Activated T-helper 1 cell treated with Interleukin-2 at 50 U/mL for 16 hours (primary cell): ENCODE measurements around the gene RABGAP1L.
"Not testable (repeated sequence)": the region's sequence is repeated elsewhere in the genome, so short reads cannot be mapped to it uniquely, and the experiment has no call there.

Experiments
- DNase-seq: peaks from one replicate; pipeline ENCODE4 v3.0.0-alpha.2; 2020; ENCODE audit warnings: low read depth

RABGAP1L gene

DNA sequence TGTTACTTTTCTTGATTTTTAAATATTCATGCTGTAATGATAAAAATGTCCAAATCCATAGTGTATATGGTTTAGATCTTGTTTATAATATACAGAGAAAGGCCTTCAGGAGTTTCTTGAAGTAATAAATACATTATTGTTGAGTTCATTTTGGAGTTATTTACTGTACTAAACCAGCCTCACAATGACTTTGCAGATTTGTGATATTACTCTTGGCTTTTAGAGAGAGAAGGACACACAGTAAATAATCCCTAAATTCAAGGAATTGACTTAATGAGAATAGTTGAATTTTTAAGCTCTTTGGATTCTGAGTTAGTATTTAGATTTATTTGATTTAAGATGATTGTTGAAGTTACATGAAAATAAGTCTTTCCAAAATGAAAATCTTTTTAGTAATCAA, 38.9 kb downstream of the RABGAP1L start:
- DNase-seq, result no peak

DNA sequence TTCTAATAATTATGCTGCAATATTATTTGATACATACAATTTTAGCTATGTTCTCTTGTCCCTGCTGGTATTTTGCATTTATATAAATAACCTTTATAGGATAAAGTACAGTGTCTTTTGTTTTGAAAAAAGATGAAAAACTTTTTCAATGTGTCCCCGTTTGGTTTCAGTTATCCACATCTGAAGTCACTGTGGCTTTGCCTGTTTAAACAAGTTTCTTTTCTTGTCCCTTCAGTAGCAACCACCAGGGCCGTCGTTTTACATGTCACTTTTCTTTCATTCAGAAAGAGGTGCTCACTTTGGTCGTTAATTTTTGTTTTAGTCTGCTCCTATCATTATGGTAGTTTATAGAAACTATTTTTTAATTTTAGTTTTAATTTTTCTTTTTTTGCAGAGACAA, 41.4 kb downstream of the RABGAP1L start:
- no peak for DNase-seq

DNA sequence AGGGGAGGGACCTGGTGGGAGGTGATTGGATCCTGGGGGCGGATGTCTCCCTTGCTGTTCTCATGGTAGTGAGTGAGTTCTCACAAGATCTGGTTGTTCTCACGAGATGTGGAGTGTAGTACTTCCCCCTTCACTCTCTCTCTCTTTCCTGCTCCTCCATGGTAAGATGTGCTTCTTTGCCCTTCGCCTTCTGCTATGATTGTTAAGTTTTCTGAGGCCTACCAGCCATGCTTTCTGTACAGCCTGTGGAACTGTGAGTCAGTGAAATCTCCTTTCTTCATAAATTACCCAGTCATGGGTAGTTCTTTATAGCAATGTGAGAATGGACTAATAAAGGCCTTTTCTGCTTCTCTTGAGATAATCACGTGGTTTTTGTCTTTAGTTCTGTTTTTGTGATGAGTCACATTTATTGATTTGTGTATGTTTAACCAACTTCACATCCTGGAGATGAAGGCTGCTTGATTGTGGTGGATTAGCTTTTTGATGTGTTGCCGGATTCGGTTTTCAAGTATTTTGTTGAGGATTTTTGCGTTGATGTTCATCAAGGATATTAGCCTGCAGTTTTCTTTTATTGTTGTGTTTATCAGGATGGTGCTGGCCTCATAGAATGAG, 45.5 kb downstream of the RABGAP1L start:
- no peak for DNase-seq

DNA sequence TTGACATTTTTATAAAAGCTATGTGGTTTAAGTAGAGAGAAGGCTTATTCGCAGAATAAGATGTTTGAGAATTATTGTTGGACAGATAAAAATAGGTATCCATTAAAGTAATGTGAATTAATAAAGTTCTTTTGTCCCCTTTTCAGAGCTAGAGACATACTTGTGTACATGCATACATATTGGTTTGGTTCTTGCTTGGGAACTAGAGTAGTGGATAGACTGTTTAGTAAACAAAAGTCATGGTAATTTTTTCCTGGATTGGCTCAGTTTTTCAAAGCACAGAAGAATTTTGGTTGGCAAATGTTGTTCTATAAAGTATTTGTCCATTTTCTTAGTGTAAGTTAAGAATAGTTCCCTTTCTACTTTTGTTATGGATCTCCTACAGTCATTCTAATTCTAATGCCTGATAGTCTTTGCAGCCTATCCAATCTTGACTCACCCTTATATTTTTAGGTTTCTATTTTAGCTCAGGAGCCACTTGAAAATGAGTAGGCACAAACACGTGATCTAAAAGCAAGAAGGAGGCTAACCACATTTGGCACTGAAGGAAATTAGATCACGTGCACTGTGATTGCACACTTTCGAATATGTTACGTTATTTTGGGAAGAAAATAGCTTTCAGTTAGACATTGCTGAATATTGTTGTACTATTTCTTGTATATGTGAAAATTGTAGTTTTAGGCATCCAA, 47.0 kb downstream of the RABGAP1L start:
- DNase-seq, result no peak

DNA sequence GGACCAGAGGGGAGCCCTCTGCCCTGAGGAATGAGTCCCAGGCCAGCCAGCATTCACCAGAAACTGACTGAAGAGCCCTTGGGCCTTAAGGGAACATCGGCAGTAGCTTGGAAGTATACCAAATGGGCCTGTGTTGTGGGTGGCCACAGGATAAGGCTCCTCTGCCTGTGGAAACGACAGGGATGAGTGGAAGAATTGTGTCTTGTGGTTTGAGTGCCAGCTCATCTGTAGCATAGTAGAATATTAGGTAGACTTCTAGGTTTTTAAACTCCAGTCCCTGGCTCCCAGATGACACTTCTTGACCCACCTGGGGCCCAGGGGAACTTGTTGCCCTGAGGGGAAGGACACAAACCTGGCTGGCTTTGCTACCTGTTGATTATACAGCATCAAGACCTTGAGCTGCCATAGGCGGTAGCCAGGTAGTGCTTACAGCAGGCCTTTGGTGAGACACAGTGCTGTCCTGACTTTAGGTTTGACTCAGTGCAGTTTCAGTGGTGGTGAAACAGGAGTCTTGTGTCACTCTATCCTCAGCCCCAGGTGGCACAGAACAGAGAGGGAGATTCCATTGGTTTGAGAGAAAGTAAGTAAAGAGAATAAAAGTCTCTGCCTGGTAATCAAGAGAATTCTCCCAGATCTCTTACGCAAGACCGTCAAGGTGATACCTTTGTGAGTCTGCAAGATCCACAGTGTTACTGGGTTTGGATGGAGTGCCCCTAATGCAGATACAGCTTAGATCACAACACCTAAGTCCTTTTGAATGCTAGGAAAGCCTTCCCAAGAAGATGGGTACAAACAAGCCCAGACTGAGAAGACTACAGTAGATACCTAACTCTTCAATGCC, 50.2 kb downstream of the RABGAP1L start:
- no peak for DNase-seq

DNA sequence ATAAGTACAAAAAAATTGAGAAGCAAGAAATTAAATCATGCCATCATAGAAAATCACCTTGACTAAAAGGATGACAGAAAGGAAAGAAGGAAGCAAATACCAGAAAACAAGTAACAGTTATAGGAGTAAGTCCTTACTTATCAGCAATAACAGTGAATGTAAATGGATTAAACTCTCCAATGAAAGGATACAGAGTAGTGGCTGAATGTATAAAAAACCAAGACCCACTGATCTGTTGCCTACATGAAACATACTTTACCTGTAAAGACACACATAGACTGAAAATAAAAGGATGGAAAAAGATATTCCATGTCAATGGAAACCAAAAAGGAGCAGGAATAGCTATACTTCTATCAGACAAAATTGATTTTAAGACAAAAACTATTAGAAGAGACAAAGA, 52.2 kb downstream of the RABGAP1L start:
- DNase-seq, result no peak

DNA sequence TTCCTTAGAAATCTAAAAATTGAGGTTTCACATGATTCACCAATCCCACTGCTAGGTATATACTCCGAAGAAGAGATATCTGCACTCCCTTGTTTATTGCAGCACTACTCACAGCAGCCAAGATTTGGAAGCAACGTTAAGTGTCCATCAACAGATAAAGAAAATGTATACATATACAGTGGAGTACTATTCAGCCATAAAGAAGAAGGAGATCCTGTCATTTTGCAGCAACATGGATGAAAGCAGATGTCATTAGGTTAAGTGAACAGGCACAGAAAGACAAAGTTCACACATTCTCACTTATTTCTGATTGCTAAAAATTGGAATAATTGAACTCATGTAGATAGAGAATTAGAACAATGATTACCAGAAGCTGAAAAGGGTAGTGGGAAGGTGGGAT, 56.4 kb downstream of the RABGAP1L start:
- no peak for DNase-seq

DNA sequence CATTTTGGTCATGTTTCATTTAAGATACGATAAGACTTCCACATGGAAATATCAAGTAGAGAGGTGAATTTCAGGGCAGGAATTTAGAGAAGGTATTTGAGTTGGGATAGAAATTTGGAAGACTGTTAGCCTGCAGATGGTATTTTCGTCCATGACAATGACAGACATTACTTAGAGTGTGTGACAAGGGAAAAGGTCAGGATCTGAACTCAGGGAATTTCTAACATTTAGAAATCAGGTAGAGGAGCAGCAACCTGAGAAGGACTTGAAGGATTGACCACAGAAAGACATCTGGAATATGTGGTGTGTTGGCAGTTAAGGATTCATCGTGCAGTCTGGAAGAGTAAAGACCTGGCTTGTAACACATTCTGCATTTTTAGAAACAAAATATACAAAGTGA, 57.9 kb downstream of the RABGAP1L start:
- DNase-seq, result no peak

DNA sequence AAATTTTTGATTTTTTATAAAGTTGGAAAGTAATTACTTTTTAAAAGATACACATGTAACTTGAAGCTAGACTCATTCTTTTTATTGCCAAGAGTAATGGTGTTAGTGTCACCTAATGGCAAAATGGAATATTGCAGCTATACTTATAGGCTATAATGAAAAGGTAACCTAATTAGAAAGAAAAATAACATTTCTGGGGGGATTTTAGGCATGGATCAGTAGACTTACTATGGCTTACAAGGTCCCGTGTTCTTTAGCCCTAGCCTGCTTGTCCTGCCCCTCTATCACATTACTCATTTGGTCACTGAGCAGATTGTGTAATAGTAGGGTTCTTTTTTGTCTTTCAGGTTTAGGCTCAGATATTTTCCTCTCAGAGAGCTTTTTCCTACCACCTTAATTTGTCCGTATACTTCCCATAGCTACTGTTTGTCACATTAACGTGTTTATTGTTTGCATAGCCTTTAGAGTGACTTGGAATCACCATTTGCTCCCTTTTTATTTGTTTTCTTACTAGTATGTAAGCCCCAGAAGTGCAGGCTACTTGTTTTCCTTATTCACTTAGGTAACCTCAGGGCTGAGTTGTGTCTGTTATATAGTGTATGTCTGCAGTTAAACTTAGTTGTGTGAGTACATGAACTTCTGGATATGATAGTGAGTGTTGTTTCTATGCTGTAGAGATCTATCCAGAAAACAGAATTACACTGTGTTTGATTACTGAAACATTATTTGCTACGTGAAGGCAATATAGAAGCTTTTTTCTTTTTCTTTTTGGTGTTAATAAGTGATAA, 58.7 kb downstream of the RABGAP1L start:
- DNase-seq, result no peak

DNA sequence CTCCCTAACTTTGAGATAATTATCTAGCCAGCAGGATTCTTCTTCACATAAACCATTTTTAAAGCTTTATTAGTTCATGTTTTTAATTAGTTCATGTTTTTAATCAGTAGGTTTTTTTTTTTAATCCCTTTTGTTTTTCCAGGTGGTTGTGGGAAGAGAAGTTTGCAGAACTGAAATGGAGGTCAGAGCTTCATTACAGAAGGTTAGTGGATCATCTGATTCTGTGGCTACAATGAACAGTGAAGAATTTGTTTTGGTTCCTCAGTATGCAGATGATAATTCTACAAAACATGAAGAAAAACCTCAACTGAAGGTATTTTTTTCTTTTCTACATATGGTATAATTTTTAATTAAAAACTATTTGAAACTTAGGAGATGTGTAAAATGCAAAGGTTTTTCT, 59.7 kb downstream of the RABGAP1L start:
- DNase-seq, result no peak

DNA sequence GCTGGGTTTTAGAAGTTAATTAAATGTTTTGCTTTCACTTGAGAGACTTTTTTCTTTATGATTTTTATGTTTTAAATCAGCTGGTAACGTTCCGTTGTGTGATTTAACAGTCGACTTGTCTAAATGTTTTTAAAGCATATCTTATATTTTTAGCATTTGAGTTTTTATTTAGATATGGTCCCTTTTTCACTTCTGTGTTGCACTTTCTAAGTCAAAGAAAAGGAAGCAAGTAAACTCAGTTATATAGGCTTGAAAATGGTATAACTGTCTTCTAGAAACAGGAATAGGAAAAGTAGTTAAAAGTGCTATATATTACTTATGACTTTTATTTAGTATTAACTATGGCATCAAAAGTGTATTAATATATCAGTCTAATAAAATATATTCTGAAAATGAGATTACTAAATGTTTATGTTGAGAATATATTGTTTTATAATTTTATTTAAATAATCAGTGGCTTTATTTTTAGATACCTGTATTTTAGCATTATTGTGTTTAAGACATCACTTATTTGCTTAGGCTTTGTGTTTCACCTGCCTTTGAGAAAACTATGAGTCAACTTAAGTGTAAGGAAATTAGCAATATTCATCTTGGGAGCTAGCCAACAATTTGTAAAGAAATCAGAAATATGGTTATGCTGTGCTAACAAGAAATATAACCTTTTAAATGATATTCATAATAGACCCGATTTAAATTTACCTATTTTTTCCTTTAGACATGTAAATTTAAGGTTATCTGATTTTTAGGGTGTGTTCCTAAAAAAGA, 60.5 kb downstream of the RABGAP1L start:
- no peak for DNase-seq

DNA sequence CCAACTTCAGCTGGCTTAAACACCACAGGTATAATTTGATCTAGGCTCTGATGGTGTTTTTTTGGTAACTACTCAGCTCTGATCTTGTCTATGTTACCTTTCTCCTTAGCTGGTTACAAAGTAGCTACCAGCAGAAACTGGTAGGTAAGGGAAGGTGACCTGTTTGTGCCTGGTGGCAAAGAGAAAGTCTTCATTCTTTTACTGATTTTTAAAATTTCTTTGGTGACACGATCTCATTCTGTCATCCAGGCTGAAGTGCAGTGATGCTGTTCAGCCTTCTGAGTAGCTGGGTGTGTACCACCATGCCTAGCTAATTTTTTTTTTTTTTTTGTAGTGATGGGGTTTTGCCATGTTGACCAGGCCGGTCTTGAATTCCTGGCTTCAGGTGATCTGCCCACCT, 62.4 kb downstream of the RABGAP1L start:
- DNase-seq, result no peak

DNA sequence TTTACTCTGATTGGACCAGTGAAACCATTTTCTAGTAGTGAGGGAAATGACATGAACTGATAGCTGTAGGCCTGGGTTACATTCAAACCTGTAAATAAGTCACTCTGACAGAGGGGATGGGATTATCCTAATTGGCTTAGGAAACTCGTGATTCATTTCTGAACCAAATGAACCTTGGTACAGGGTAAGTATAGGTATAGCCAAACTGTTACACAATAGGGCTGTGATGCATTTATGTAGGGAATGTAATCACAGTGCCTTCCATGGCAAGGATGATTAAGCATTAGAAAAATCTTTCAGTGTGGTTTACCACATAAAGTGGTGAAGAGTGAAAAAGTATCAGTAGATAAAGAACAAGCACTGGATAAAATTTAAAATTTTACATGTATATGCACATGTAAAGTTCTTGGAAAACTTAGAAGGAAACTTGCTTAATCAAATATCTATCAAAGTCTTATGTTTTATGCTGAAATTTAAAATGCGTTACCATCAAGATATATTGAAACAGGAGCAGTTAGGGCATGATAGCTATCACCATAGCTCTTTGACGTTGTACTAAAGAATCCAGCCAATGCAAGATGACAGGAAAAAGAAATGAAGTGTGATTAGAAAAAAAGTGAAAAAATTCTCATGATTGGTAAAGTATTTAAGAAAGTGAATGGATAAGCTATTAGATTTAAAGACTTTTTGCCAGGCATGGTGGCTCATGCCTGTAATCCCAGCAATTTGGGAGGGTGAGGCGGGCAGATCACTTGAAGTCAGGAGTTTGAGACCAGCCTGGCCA, 63.0 kb downstream of the RABGAP1L start:
- no peak for DNase-seq

DNA sequence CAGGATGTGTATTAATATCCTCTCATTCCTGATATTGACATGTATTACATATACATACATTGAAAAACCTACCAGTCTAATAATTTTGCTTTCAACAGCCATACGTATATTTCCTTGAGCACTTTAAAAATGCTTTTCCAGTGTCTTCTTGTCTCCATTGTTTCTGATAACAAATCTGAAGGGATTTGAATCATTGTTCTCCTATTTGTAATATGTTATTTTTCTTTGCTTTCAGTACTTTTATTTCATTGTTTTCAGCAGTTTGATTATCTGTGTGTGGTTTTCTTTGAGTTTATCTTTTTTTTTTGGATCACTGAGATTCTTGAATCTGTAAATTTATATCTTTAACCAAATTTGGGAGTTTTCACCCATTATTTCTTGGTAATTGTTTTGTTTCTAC, 65.3 kb downstream of the RABGAP1L start:
- no peak for DNase-seq

DNA sequence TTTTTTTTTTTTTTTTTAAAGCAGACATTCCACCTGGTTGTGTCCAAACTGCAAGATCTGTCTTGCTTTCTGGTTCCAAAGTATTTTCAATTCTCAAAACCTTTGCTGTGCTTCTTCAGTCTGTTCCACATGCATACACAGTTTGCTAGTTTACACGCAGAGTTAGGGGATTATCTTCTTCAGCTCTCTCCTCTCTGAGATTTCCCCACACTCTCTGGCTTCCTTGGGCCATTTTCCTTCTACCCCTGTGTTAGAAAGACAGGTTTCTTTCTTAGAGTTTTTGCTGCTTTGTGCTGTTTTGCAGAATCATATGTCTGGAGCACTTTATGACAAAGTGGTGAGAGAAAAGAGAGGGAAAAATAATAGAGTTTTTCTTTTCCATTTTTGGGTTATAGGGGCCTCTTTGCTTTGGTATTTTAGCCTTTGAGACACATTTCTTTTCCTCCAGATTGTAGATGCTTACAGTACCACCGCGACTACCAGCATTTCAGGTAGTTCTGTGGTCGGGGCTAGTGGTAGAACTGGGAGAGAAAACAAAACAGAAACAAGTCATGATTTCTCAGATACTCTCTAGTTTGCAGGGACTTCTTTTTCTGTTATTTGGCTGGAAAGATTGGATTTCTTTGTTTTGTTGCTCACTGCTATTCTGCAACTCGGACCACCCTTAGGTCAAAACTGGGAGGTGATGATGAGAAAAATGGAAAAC, 66.3 kb downstream of the RABGAP1L start:
- DNase-seq, result no peak

DNA sequence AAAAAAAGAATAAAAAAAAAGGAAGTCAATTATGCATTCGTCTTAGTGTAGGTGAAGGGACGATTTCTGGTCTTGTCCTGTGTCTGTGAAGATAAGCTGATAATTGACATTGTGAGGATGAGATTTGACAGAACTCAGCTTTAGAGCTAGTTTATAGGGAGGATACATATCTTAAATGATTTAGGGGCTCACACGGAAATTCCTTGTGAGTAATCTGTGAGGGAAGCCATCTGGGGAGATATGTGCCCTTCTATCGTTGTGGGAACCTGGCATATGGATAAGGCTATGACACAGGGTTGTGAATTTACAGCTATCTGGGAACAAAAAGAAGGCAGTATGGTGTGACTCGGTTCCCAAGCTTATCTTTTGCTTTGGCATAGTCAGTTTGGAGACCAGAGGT, 71.1 kb downstream of the RABGAP1L start:
- no peak for DNase-seq

DNA sequence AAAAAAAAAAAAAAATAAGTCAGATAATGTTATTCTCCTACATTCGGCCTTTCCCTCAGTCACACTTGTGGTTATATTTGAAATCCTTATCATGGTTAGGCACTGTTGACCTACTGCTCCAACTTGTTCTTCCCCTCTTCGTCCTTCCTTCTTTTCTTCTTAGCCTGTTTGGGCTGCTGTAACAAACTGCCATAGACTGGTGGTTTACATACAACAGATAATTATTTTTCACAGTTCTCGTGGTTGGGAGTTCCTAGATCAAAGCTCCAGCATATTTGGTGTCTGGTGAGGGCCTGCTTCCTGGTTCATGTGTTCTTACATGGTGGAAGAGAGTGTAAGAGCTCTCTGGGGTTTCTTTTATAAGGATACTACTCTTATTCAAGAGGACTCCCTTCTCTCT, 73.4 kb downstream of the RABGAP1L start:
- no peak for DNase-seq

DNA sequence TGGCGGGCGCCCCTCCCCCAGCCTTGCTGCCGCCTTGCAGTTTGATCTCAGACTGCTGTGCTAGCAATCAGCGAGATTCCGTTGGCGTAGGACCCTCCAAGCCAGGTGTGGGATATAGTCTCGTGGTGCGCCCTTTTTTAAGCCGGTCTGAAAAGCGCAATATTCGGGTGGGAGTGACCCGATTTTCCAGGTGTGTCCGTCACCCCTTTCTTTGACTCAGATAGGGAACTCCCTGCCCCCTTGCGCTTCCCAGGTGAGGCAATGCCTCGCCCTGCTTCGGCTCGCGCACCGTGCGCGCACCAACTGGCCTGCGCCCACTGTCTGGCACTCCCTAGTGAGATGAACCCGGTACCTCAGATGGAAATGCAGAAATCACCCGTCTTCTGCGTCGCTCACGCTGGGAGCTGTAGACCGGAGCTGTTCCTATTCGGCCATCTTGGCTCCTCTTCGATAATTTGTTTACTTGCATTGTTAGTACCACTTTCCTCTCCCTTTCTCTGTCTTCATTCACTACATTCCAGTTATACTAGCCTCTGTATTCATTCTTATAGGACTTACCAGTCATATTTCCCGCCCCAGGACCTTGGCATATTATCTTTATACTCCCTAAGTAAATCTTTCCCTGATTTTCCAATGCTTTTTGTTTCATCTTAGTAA, 79.7 kb downstream of the RABGAP1L start:
- DNase-seq, result not testable (repeated sequence)

DNA sequence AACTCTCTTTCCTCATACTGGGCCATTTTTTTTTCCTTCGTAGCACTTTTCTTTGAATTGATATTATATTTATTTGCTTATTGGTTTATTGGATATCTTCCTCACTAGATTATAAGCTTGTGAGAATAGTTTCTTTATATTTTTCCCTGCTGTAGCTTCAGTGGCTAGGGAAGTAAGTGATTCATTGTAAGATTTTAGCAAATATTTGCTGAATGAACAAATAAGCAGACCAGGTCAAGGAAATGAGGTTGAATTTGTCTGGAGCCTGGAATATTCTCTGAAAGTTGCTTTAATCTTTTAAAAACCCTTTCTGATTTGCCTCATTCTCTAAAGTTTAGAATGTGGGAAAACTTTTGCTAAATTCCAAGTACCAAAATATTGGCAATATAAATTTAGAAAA, 80.2 kb downstream of the RABGAP1L start:
- DNase-seq, result no peak

DNA sequence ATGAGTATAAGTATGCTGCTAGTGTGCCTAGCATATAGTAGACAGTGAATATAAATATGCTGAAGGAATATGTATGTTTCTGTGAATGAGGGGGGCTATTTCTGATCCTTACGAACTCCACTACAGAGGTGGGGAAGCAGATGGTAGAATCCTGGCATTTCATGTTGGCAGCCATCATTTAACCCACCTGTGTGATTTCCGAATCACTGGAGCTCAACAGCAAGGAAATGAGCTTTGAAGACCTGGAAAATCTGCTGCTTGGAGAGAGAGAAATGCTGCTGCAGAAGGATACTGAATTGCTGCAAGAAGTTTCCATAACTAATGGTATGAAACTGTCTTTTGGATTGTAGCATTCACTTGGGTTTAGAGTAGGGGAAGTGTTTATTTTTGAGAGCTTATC, 83.5 kb downstream of the RABGAP1L start:
- DNase-seq, result no peak
